GM12873 (cell line): ENCODE data around the gene CCSER1.

Experiments used
- CTCF ChIP-seq: IDR thresholded peaks from 2 replicates; pipeline ENCODE4 v1.5.1; 2012; ENCODE audit warnings: low read depth, mild to moderate bottlenecking, moderate library complexity, low read length, control low read depth; ENCODE audit not compliant: insufficient read depth; ENCODE audit errors: missing control alignments

The CCSER1 gene

DNA sequence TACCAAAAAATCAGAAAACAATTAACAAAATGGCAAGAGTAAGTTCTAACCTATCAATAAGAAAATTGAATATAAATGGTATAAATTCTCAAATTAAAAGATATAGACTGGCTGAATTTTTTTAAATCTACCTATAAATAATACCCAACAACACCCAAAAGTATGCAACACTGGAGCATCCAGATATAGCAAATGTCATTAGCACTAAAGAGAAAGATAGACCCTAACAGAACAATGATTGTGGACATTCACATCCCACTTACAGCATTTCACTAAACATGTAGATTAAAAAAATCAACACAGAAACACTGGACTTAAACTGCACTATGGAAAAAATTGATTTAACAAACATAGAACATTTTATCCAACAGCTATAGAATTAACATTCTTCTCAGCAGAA is 1503.6 kb downstream of the CCSER1 start:
- TF ChIP-seq CTCF: no peak

- no peak for TF ChIP-seq CTCF
These were observed 1504.1 kb downstream of the CCSER1 start for GRCh38 chr4:91631335-91631734.

- no peak for TF ChIP-seq CTCF
These were observed 1508.9 kb downstream of the CCSER1 start for GRCh38 chr4:91636083-91636482.
